Thyroid gland (tissue), 4 donors: ENCODE results near the gene TSC22D1.

Source experiments
- CTCF ChIP-seq, 6 experiments: fragments of 200-600 bp in 3 of 6; fragments of 450-650 bp in 3 of 6; sonication (generic) in 3 of 6; IDR thresholded peaks; one replicate each; pipeline ENCODE4 v1.5.1; 2016 to 2019; ENCODE audit warnings: antibody characterized with exemption in 6 of 6, mild to moderate bottlenecking in 2 of 6, inconsistent platforms in 1 of 6, moderate library complexity in 1 of 6
- POLR2A ChIP-seq, 2 donors: fragments of 450-650 bp; IDR thresholded peaks; one replicate each; pipeline ENCODE4 v1.6.1; 2017; ENCODE audit warnings: antibody characterized with exemption in 2 of 2, mild to moderate bottlenecking in 2 of 2, moderate library complexity in 1 of 2

- TF ChIP-seq CTCF (IDR thresholded peaks at IDR 0.05): no peak
- no peak for TF ChIP-seq POLR2A (IDR thresholded peaks at IDR 0.05)
These were observed 110.8 kb downstream of the TSC22D1 start for GRCh38 chr13:44465318-44465717.
